GM18526 (cell line): Measurements from ENCODE around the gene DENND1A.

Experiments used
- POLR2A ChIP-seq: IDR thresholded peaks from 3 replicates; pipeline ENCODE4 v1.6.1; 2011; ENCODE audit not compliant: insufficient read length; ENCODE audit errors: extremely low read depth

DENND1A gene

GRCh38 chr9:123454361-123454760 is 475.6 kb downstream of the DENND1A start:
- TF ChIP-seq POLR2A, result no peak

- no peak for TF ChIP-seq POLR2A
Measured at GRCh38 chr9:123453831-123454321, 476.1 kb downstream of the DENND1A start.

GRCh38 chr9:123453076-123453667 is 476.8 kb downstream of the DENND1A start:
- no peak for TF ChIP-seq POLR2A

- no peak for TF ChIP-seq POLR2A
Measured at GRCh38 chr9:123450996-123451395, 478.9 kb downstream of the DENND1A start.

- no peak for TF ChIP-seq POLR2A
Measured at GRCh38 chr9:123450098-123450770, 479.7 kb downstream of the DENND1A start.

GRCh38 chr9:123447934-123448646 is 481.8 kb downstream of the DENND1A start:
- TF ChIP-seq POLR2A, result no peak

GRCh38 chr9:123445981-123446610 is 483.8 kb downstream of the DENND1A start:
- TF ChIP-seq POLR2A, result no peak

- no peak for TF ChIP-seq POLR2A
Measured at GRCh38 chr9:123445116-123445515, 484.8 kb downstream of the DENND1A start.

GRCh38 chr9:123441769-123442168 is 488.2 kb downstream of the DENND1A start:
- no peak for TF ChIP-seq POLR2A

- no peak for TF ChIP-seq POLR2A
Measured at GRCh38 chr9:123440256-123440655, 489.7 kb downstream of the DENND1A start.

- no peak for TF ChIP-seq POLR2A
Measured at GRCh38 chr9:123438821-123439220, 491.1 kb downstream of the DENND1A start.

GRCh38 chr9:123438321-123438720 is 491.6 kb downstream of the DENND1A start:
- TF ChIP-seq POLR2A, result no peak

- no peak for TF ChIP-seq POLR2A
Measured at GRCh38 chr9:123437201-123437600, 492.7 kb downstream of the DENND1A start.

GRCh38 chr9:123435471-123435870 is 494.5 kb downstream of the DENND1A start:
- no peak for TF ChIP-seq POLR2A

GRCh38 chr9:123434619-123435240 is 495.2 kb downstream of the DENND1A start:
- no peak for TF ChIP-seq POLR2A
